NCI-H460 (cell line): ENCODE measurements around the gene NUDT13. TPM values are rescaled to one million over a fixed set of nuclear protein-coding genes. Genes with fewer than 3 reads are reported as not detected.
A peak's percentile ranks its signal among the peaks of the same experiment; 100 is the strongest.

Experiments used
- DNase-seq: peaks from one replicate; pipeline ENCODE4 v3.0.0-alpha.2; 2016; ENCODE audit warnings: low read depth; ENCODE audit errors: extremely low read depth
- polyA plus RNA-seq: library from polyadenylated mRNA; depleted of rRNA; stranded (reverse); fragments of >200 nt; gene quantifications from 2 replicates; pipeline ENCODE4 v1.2.3, GENCODE V29; 2014; cell fraction: nucleus; rRNA removed
- total RNA-seq: library from RNA; depleted of rRNA; stranded (reverse); fragments of >200 nt; shearing (Covaris generic); gene quantifications from 2 replicates; pipeline ENCODE4 v1.2.3, GENCODE V29; 2014; rRNA removed

NUDT13 gene
- total RNA-seq = 6.3 and 7.1 TPM in 2 replicates
- 5.1 and 12.8 TPM in 2 replicates for polyA plus RNA-seq

DNA sequence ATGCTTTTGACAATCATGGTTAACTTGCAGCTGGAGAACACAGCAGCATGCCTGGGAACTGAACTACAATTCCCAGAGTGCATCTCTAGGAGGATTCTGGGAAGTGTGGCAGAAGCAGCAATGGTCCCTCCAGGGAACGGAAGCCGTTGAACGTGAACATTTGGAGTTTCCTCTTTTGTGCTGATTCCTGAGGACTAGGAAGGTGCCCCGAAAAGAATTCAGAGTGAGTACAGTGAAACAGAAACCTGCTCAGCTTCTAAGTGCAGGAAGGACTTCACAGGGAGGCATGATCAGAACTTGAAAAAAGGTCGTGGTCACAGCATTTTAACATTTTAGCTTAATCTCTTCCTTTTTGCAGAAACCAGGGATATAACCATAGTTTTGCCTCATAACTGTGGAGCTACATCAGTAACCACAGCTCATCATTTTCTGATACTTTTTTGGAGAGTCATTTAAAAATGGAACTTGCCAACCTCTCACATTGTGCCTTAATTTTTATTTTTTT is at the start of gene NUDT13:
Gene NUDT13 (plus strand): TSS at position 111 of the 505 bp plus-strand sequence. CDS start 3,911 bp downstream, outside the sequence.
- DNase-seq = peak; percentile 75

GRCh38 chr10:73060738-73061635 is 49.3 kb upstream of the NUDT13 start:
- peak; percentile 50 for DNase-seq

DNA sequence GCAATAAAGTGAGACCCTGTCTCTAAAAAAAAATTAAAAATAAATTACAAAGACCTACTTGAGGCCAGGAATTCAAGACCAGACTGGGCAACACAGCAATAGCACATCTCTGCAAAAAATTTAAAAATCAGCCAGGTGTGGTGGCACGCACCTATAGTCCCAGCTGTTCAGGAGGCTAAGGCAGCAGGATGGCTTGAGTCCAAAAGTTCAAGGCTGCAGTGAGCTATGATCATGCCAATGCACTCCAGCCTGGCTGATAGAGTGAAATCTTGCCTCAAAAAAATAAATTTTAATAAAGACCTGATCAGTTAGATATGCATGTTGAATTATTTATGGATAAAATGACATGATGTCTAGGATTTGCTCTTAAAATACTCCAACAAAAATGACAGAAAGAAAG is 48.5 kb upstream of the NUDT13 start:
- no peak for DNase-seq

GRCh38 chr10:73065441-73065840 is 44.8 kb upstream of the NUDT13 start:
- no peak for DNase-seq

- no peak for DNase-seq
These were observed 36.6 kb upstream of the NUDT13 start for GRCh38 chr10:73073627-73074026.

DNA sequence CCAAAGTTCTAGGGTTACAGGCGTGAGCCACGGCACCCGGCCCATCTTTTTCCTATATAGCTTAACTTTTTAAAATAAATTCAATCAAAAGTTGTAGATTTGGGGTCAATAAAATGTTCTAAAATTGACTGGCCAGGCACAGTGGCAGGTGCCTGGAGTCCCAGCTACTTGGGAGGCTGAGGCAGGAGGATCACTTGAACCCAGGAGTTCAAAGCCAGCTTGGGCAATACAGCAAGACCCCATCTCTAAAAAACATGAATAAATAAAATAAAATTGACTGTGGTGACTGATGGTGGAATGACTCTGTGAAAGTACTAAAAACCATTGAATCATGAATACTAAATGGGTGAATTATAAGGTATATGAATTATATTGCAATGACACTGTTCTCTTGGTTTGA is 34.4 kb upstream of the NUDT13 start:
- DNase-seq = no peak

- DNase-seq = no peak
These were observed 33.7 kb upstream of the NUDT13 start for GRCh38 chr10:73076360-73077183.

- no peak for DNase-seq
These were observed 30.3 kb upstream of the NUDT13 start for GRCh38 chr10:73079779-73080541.

GRCh38 chr10:73083221-73083620 is 27.0 kb upstream of the NUDT13 start:
- DNase-seq = no peak

DNA sequence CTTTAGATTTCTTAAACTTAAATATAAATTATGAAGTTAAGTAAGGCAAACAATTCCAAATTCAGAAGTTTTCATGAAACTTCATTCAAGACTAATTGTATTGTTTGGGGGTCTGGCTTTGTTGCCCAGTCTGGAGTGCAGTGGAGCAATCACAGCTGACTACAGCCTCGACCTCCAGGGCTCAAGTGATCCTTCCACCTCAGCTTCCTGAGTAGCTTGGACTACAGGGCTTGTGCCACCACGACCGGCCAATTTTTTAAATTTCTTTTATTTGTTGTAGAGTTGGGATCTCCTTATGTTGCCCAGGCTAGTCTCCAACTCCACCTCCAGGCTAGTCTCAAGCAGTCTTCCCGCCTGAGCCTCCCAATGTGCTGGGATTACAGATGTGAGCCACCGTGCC is 26.0 kb upstream of the NUDT13 start:
- no peak for DNase-seq

- no peak for DNase-seq
These were observed 23.4 kb upstream of the NUDT13 start for GRCh38 chr10:73086816-73087215.

DNA sequence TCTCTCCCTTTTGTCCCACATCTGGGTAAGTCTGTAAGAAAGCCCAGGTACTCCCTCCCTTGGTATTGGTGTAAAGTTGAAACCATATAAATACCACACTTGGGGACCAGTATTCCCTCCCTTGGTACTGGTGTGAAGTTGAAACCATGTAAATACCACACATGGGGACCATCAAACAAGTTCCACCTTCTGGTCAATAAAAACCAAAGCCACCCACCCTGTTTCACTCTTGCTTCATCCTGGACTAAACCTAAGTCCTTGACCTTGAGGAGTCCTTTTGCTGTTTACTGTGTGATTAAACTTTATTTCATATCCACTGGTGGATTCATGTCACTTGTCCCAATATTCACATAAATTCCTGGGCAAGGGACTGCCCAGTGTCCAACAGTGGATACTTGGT is 22.0 kb upstream of the NUDT13 start:
- DNase-seq = no peak

- DNase-seq = no peak
These were observed 17.4 kb upstream of the NUDT13 start for GRCh38 chr10:73092830-73093229.

- no peak for DNase-seq
These were observed 16.1 kb upstream of the NUDT13 start for GRCh38 chr10:73093922-73094850.

DNA sequence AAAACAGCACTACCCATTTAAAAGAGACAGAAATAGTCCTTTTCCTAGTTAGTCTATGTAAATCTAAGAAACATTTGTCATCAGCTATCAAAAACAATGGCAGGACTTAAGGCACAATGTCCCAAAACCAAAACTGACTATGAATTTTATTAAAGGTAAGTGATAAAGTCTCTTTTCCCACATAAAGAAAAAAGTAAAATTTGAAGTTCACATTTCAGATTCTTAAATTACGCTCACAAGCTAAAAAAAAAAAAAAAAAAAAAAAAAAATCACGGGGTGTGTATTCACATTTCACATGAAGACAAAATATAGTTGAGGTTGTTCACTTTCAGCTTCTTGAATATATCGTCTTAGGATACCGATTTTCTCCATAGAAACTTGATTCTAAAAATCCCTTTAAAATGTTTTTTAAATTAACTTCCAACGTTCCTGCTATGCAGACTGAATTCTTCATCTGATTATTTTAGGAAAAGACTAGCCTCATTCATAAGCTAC is 15.2 kb upstream of the NUDT13 start:
- DNase-seq = no peak

DNA sequence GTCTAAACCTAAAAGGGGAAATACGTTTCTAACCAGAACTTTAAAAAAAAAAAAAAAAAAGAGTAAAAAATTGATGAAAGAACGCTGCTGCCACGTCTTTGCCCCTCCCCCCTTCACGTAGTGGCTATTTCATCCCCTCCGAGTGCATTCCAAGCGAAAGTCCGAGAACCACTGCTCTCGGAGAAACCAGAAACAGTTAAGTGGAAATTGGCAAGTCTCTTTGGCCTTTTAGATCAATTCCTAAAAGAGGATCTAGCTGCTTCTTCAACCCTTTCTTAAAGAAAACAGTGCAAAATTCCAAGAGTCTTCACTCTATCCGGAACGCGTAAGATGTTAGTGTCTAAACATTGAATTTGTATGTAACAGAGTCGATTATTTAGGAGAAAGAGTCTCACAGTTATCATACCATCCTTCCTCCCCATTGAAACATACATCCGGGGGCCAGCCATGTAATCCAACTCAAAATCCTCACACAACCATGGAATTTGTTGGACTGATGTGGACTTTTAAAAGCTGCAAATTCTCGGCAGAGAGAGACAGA is 14.7 kb upstream of the NUDT13 start:
- peak; percentile 47 for DNase-seq

DNA sequence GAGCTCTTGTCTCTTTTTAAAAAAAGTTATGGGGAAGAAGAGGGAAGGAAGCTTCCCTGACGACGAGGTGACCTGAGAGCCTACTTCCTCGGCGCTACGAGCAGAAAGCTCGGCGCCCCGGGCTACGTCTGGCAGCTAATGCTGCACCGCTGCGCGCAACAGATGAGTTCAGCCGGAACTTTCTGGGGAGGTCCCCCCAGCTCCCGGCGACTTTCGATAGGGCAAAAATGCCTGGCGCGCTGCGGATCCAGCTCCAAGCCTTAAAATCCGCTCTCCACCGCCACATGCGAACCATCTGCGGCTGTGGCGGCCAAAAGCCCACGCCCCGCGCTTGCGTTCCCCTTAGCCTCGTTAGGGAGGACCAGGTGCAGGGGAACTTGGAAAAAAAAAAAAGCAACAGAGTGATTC is 14.2 kb upstream of the NUDT13 start:
- peak; percentile 56 for DNase-seq

GRCh38 chr10:73096449-73097304 is 13.6 kb upstream of the NUDT13 start, which contains the start of gene P4HA1:
Gene P4HA1 (minus strand): TSS chr10:73096866. CDS start chr10:73074883, 21,983 bp downstream.
- peak; percentile 97 for DNase-seq
